K562 (cell line): ENCODE measurements around the gene SPTLC1. TPM values are rescaled to one million over a fixed set of nuclear protein-coding genes. Genes with fewer than 3 reads are reported as not detected.

Experiments
- ATAC-seq: fragments of 200-7000 bp; cut with Tn5 transposase; 3 replicates; pipeline ENCODE4 v1.9.1; 2020; ENCODE audit warnings: moderate library complexity
- BruUV-seq: library from RNA; stranded (reverse); fragments of 400-500 nt; replicated peaks from 2 replicates; lab custom pipeline; 2021; lab: Mats Ljungman, UMichigan
- CTCF ChIA-PET: fragments of 300-600 bp; formaldehyde crosslinking; extraction: SDS; loops from one replicate; lab custom pipeline; 2021; ENCODE audit warnings: low intra/inter-chr PET ratio; lab: Yijun Ruan, JAX
- POLR2A ChIA-PET: fragments of 300-600, 350-650 bp; sonication (Branson Sonifier 250); formaldehyde crosslinking; extraction: SDS; loops from one replicate; lab custom pipeline; 2021; ENCODE audit warnings: antibody characterized with exemption, inconsistent platforms; lab: Yijun Ruan, JAX
- DNase-seq, 4 experiments: peaks; one replicate each; pipeline versions ENCODE4 v3.0.0 to v3.0.0-alpha.2; 2011 to 2018; ENCODE audit warnings: low spot score in 3 of 4, mixed read lengths in 3 of 4; ENCODE audit errors: extremely low read depth in 1 of 4
- FAIRE-seq: peaks from 2 replicates; lab custom pipeline; 2011; peaks lifted over from hg19 to GRCh38; lab: Jason Lieb, UNC
- H2AFZ ChIP-seq: 2 replicates; pipeline ENCODE4 v1.6.0; 2011; ENCODE audit warnings: low read depth, low read length, control low read depth, inconsistent platforms
- H3K27ac ChIP-seq: fragments of 200-600 bp; 3 replicates; pipeline ENCODE4 v1.8.0; 2011; ENCODE audit warnings: low read depth, mild to moderate bottlenecking, control low read depth, inconsistent platforms, low read length, moderate library complexity, mixed read lengths; ENCODE audit errors: extremely low read depth
- H3K27me3 ChIP-seq, 2 experiments: fragments of 300-600 bp in 1 of 2; 2 replicates in 1 of 2; 3 replicates in 1 of 2; pipeline versions ENCODE4 v1.6.0 to v1.8.0; 2011; ENCODE audit warnings: inconsistent platforms in 2 of 2, low read length in 2 of 2, mild to moderate bottlenecking in 1 of 2, mixed read lengths in 1 of 2, moderate library complexity in 1 of 2; ENCODE audit not compliant: control insufficient read depth in 2 of 2, insufficient read depth in 2 of 2
- H3K36me3 ChIP-seq: fragments of 300-600 bp; 3 replicates; pipeline ENCODE4 v1.8.0; 2011; ENCODE audit warnings: mild to moderate bottlenecking, low read length, inconsistent platforms; ENCODE audit not compliant: control insufficient read depth, insufficient read depth
- H3K4me1 ChIP-seq, 2 experiments: fragments of 200-600 bp in 1 of 2; replicated peaks in 1 of 2; 2 replicates in 1 of 2; 3 replicates in 1 of 2; pipeline versions ENCODE4 v1.5.1 to v1.8.0; 2011; ENCODE audit warnings: inconsistent platforms in 2 of 2, low read length in 2 of 2, mild to moderate bottlenecking in 1 of 2, mixed read lengths in 1 of 2, moderate library complexity in 1 of 2; ENCODE audit not compliant: control insufficient read depth in 2 of 2, insufficient read depth in 2 of 2
- H3K4me2 ChIP-seq: 2 replicates; pipeline ENCODE4 v1.6.1; 2011; ENCODE audit warnings: low read length, control low read depth, inconsistent platforms, mixed read lengths; ENCODE audit not compliant: insufficient read depth
- H3K4me3 ChIP-seq: fragments of 200-600 bp; sonication (generic), shearing (Covaris generic); 2 replicates; pipeline ENCODE4 v1.5.1; 2016; ENCODE audit warnings: control low read depth, inconsistent platforms
- H3K79me2 ChIP-seq: fragments of 200-600 bp; 3 replicates; pipeline ENCODE4 v1.8.0; 2011; ENCODE audit warnings: low read length, inconsistent platforms; ENCODE audit not compliant: control insufficient read depth, insufficient read depth
- H3K9ac ChIP-seq, 2 experiments: 2 replicates each; pipeline versions ENCODE4 v1.6.0 to v1.6.1; 2011; ENCODE audit warnings: low read depth in 2 of 2, low read length in 2 of 2, control low read depth in 1 of 2, inconsistent platforms in 1 of 2, mild to moderate bottlenecking in 1 of 2, mixed read lengths in 1 of 2; ENCODE audit not compliant: insufficient read depth in 1 of 2
- H3K9me1 ChIP-seq: one replicate; pipeline ENCODE4 v1.6.0; 2011; ENCODE audit warnings: inconsistent platforms, mild to moderate bottlenecking, low read length, moderate library complexity; ENCODE audit not compliant: control insufficient read depth, insufficient read depth
- H3K9me3 ChIP-seq: replicated peaks from 2 replicates; pipeline ENCODE4 v1.5.1; 2011; ENCODE audit warnings: low read depth, low read length, inconsistent platforms; ENCODE audit not compliant: control insufficient read depth, insufficient read depth
- H4K20me1 ChIP-seq: replicated peaks from 2 replicates; pipeline ENCODE4 v1.6.1; 2011; ENCODE audit warnings: low read length, inconsistent platforms, mixed read lengths; ENCODE audit not compliant: control insufficient read depth, insufficient read depth
- ATF6 ChIP-seq: sonication (generic); formaldehyde crosslinking; IDR thresholded peaks from 2 replicates; pipeline ENCODE4 v1.4.0; 2020; ENCODE audit warnings: mild to moderate bottlenecking, missing genetic modification reagents
- CBFB ChIP-seq: sonication (generic); formaldehyde crosslinking; IDR thresholded peaks from 2 replicates; pipeline ENCODE4 v1.4.0; 2020; ENCODE audit warnings: mild to moderate bottlenecking, missing genetic modification reagents
- CEBPG ChIP-seq, 3 experiments: fragments of 200-800 bp in 1 of 3; sonication (Bioruptor generic) in 1 of 3; sonication (generic) in 1 of 3; formaldehyde crosslinking in 1 of 3; IDR thresholded peaks in 2 of 3; conservative IDR thresholded peaks in 1 of 3; 2 replicates each; pipeline versions ENCODE4 v1.6.1 to v1.8.0; 2016 to 2022; ENCODE audit warnings: missing compliant biosample characterization in 2 of 3, missing genetic modification characterization in 2 of 3, mild to moderate bottlenecking in 1 of 3, missing genetic modification reagents in 1 of 3
- CHD4 ChIP-seq: fragments of 200-600 bp; sonication (generic); IDR thresholded peaks from 3 replicates; pipeline ENCODE4 v1.6.1; 2012; ENCODE audit warnings: low read depth, mild to moderate bottlenecking, mixed read lengths, low read length, inconsistent platforms; ENCODE audit not compliant: insufficient read depth, insufficient replicate concordance, poor library complexity, severe bottlenecking
- ELF1 ChIP-seq: fragments of 200-800 bp; sonication (Bioruptor generic); IDR thresholded peaks from 2 replicates; pipeline ENCODE4 v1.6.1; 2016; ENCODE audit warnings: missing genetic modification characterization, missing compliant biosample characterization
- HINFP ChIP-seq: fragments of 450-650 bp; conservative IDR thresholded peaks from 2 replicates; pipeline ENCODE4 v1.6.1; 2016; ENCODE audit warnings: missing genetic modification characterization, low read depth, mild to moderate bottlenecking, control low read depth, missing compliant biosample characterization
- PCBP1 ChIP-seq: fragments of 200-400 bp; formaldehyde crosslinking; IDR thresholded peaks from 2 replicates; pipeline ENCODE4 v1.6.1; 2018; ENCODE audit warnings: mild to moderate bottlenecking, low read depth, low read length; ENCODE audit not compliant: poor library complexity, severe bottlenecking
- PCBP2 ChIP-seq: fragments of 200-400 bp; formaldehyde crosslinking; IDR thresholded peaks from 2 replicates; pipeline ENCODE4 v1.6.1; 2018; ENCODE audit warnings: low read length, low read depth, mild to moderate bottlenecking, moderate library complexity; ENCODE audit not compliant: poor library complexity, severe bottlenecking
- POLR2AphosphoS2 ChIP-seq: IDR thresholded peaks from 2 replicates; pipeline ENCODE4 v1.6.1; 2012; ENCODE audit warnings: low read length, improper control_type of control experiment
- SRSF1 ChIP-seq: fragments of 200-400 bp; formaldehyde crosslinking; IDR thresholded peaks from 2 replicates; pipeline ENCODE4 v1.6.1; 2017; ENCODE audit warnings: mild to moderate bottlenecking, low read depth, low read length, moderate library complexity
- ZNF146 ChIP-seq: IDR thresholded peaks from one replicate; pipeline ENCODE4 v1.6.1; 2018; ENCODE audit warnings: missing compliant biosample characterization; ENCODE audit not compliant: unreplicated experiment
- ZNF445 ChIP-seq: fragments of 250-450 bp; sonication (Bioruptor Pico); IDR thresholded peaks from 2 replicates; pipeline ENCODE4 v1.4.0; 2020; ENCODE audit warnings: low read depth, mild to moderate bottlenecking, moderate library complexity
- ZNF740 ChIP-seq, 3 experiments: fragments of 200-800 bp in 1 of 3; sonication (Bioruptor generic) in 1 of 3; sonication (generic) in 1 of 3; formaldehyde crosslinking in 1 of 3; IDR thresholded peaks; 2 replicates each; pipeline versions ENCODE4 v1.6.1 to v1.8.0; 2016 to 2022; ENCODE audit warnings: mild to moderate bottlenecking in 2 of 3, missing compliant biosample characterization in 2 of 3, missing genetic modification characterization in 2 of 3, missing genetic modification reagents in 1 of 3
- WGBS: fragments of 100-300 bp; shearing (Covaris generic); methylation state at CpG from one replicate; pipeline ENCODE4 v1.1.6; 2016; ENCODE audit warnings: low coverage, mixed read lengths; ENCODE audit not compliant: insufficient coverage; ENCODE audit errors: missing lambda C conversion rate; 5-methylcytosine and 5-hydroxymethylcytosine counted together
- in situ Hi-C: fragments of 300-500 bp; cut with MboI; formaldehyde crosslinking; loops from 4 replicates; pipeline ENCODE4 v1.15.0; 2018; ENCODE audit warnings: inconsistent platforms, mixed read lengths
- intact Hi-C: fragments of 100-400 bp; cut with micrococcal nuclease; formaldehyde crosslinking; loops from 2 replicates; pipeline ENCODE4 v1.14.2; 2022
- polyA plus RNA-seq, 8 experiments: library from polyadenylated mRNA; depleted of rRNA in 4 of 8; stranded (reverse) in 5 of 8; unstranded in 3 of 8; fragments of >200 nt; fragmentation: Nextera tagmentation in 2 of 8; fragmentation: Illumina TruSeq in 1 of 8; extraction: Ambion mirVana in 2 of 8; extraction: Trizol in 1 of 8; gene quantifications; 2 replicates each; pipeline versions ENCODE4 v1.2.1 to v1.2.3, GENCODE V29; 2011 to 2014; ENCODE audit warnings: inconsistent platforms in 1 of 8, missing spikeins in 1 of 8
- total RNA-seq, 7 experiments: library from RNA; depleted of rRNA in 6 of 7; stranded (reverse); fragments of >200 nt in 6 of 7; fragmentation: Illumina TruSeq in 2 of 7; extraction: Trizol in 2 of 7; gene quantifications; 2 replicates each; pipeline versions ENCODE4 v1.2.1 to v1.2.3, GENCODE V29; 2011 to 2021; ENCODE audit warnings: low replicate concordance in 1 of 7

SPTLC1 gene
- total and polyA plus RNA-seq, 9 of the 15 experiments (the other 6 are each of a cell fraction or from before 2014, with no cell fraction given): 58.8 to 125 (median 84.5) TPM

GRCh38 chr9:92033307-92033706 lies 81.9 kb downstream of the SPTLC1 start:
- Histone ChIP-seq H3K27ac (no peak overlapping the region), H4K20me1 (no peaks in the 10 kb centered on the region), H2AFZ (no peak overlapping the region), H3K79me2 (no peaks in the 10 kb centered on the region), H3K9me3 (no peaks in the 10 kb centered on the region), H3K36me3 (peaks cover 70% of the 10 kb centered on the region; the same call in 2 of the 3 replicates), H3K4me2 (no peak overlapping the region), H3K4me3 (no peak overlapping the region), H3K27me3 (no peaks in the 10 kb centered on the region), H3K9me1 (no peaks in the 10 kb centered on the region), H3K9ac (no peak overlapping the region), H3K4me1 (no peaks in the 10 kb centered on the region)
- in situ Hi-C loops: no loop called here
- ChIA-PET POLR2A (no interaction called here), CTCF (no interaction called here)
- no TSS peak for BruUV-seq
- FAIRE-seq: no peak
- intact Hi-C loops: no loop called here
- WGBS: 98% methylated on average over 5 of the region's 5 CpGs
- no peak for DNase-seq
- ATAC-seq: no peak
- TF ChIP-seq ZNF445 (no peak), ZNF146 (no peak), PCBP2 (no peak), POLR2AphosphoS2 (no peak), ZNF740 (CRISPR knock-in tag; IDR thresholded peaks at IDR 0.05) (no peak), ZNF740 (tag; IDR thresholded peaks at IDR 0.05) (no peak), SRSF1 (no peak), CEBPG (CRISPR knock-in tag; IDR thresholded peaks at IDR 0.05) (no peak), CEBPG (tag; conservative IDR thresholded peaks at IDR 0.05 in 1 of 2, IDR thresholded peaks at IDR 0.05 in 1 of 2) (no peak), HINFP (tag) (no peak), CBFB (CRISPR knock-in tag) (no peak), PCBP1 (no peak), CHD4 (no peak), ATF6 (CRISPR knock-in tag) (no peak), ELF1 (tag) (no peak)
